ENCODE results near the gene FAM184B. TPM values are rescaled to one million over a fixed set of nuclear protein-coding genes. Genes with fewer than 3 reads are reported as not detected.

FAM184B gene
- total RNA-seq, 2 donors from 2014 or later = 0.07 TPM; not detected in 1

GRCh38 chr4:17657849-17658248 lies 123.6 kb downstream of the FAM184B start:
- Histone ChIP-seq H3K9ac (ENCODE audit: extremely low read depth, low read length, poor library complexity, severe bottlenecking) (no peak overlapping the region), H3K27ac (ENCODE audit: low read depth, low read length) (no peak overlapping the region), H3K36me3 (ENCODE audit: control insufficient read depth, insufficient read depth, low read length) (no peaks in the 10 kb centered on the region), H3K4me1 (ENCODE audit: control insufficient read depth, insufficient read depth, low read length) (no peaks in the 10 kb centered on the region), H3K4me3 (ENCODE audit: low read length) (no peak overlapping the region), H3K27me3 (ENCODE audit: control insufficient read depth, insufficient read depth, low read length, poor library complexity, severe bottlenecking) (no peaks in the 10 kb centered on the region), H3K9me3 (ENCODE audit: control insufficient read depth, low read length) (no peaks in the 10 kb centered on the region)
- Mint-ChIP-seq H3K9me3 (no peaks in the 10 kb centered on the region), H3K4me3 (no peak overlapping the region), H3K27ac (no peak overlapping the region), H3K36me3 (ENCODE audit: low read depth) (no peaks in the 10 kb centered on the region), H3K4me1 (no peaks in the 10 kb centered on the region), H3K27me3 (ENCODE audit: insufficient read depth) (no peaks in the 10 kb centered on the region)
- WGBS, 2 experiments (ENCODE audit: insufficient coverage in 1 of 2, insufficient read length in 1 of 2) = 89 to 91% methylated on average over 7 to 9 of the region's 9 CpGs
- TF ChIP-seq CTCF (conservative IDR thresholded peaks at IDR 0.05) = no peak
- no peak for DNase-seq

- no peaks in the 10 kb centered on the region for H3K36me3 ChIP-seq (ENCODE audit: control insufficient read depth, insufficient read depth, low read length)
- H3K27me3 ChIP-seq (ENCODE audit: control insufficient read depth, insufficient read depth, low read length, poor library complexity, severe bottlenecking) = no peaks in the 10 kb centered on the region
- Mint-ChIP-seq H3K27ac (no peak overlapping the region), H3K27me3 (ENCODE audit: insufficient read depth) (no peaks in the 10 kb centered on the region), H3K4me1 (no peaks in the 10 kb centered on the region), H3K9me3 (no peaks in the 10 kb centered on the region), H3K4me3 (no peak overlapping the region), H3K36me3 (ENCODE audit: low read depth) (no peaks in the 10 kb centered on the region)
- no peaks in the 10 kb centered on the region for H3K9me3 ChIP-seq (ENCODE audit: control insufficient read depth, low read length)
- no peak overlapping the region for H3K27ac ChIP-seq (ENCODE audit: low read depth, low read length)
- no peak for TF ChIP-seq CTCF (conservative IDR thresholded peaks at IDR 0.05)
- DNase-seq = no peak
- 83 to 87% methylated on average over 1 of the region's 1 CpG for WGBS, 2 experiments (ENCODE audit: insufficient coverage in 1 of 2, insufficient read length in 1 of 2)
- no peak overlapping the region for H3K4me3 ChIP-seq (ENCODE audit: low read length)
- no peak overlapping the region for H3K9ac ChIP-seq (ENCODE audit: extremely low read depth, low read length, poor library complexity, severe bottlenecking)
- H3K4me1 ChIP-seq (ENCODE audit: control insufficient read depth, insufficient read depth, low read length) = no peaks in the 10 kb centered on the region
Measured at GRCh38 chr4:17657090-17657489, 124.3 kb downstream of the FAM184B start.

GRCh38 chr4:17654701-17655100 lies 126.7 kb downstream of the FAM184B start:
- WGBS, 2 experiments (ENCODE audit: insufficient coverage in 1 of 2, insufficient read length in 1 of 2) = 86 to 89% methylated on average over 7 to 8 of the region's 8 CpGs
- H3K4me1 ChIP-seq (ENCODE audit: control insufficient read depth, insufficient read depth, low read length) = no peaks in the 10 kb centered on the region
- no peak overlapping the region for H3K9ac ChIP-seq (ENCODE audit: extremely low read depth, low read length, poor library complexity, severe bottlenecking)
- no peaks in the 10 kb centered on the region for H3K4me1 Mint-ChIP-seq
- no peak overlapping the region for H3K27ac ChIP-seq (ENCODE audit: low read depth, low read length)
- no peak for TF ChIP-seq CTCF (conservative IDR thresholded peaks at IDR 0.05)
- H3K27ac Mint-ChIP-seq = no peak overlapping the region
- no peak overlapping the region for H3K4me3 ChIP-seq (ENCODE audit: low read length)
- no peaks in the 10 kb centered on the region for H3K36me3 ChIP-seq (ENCODE audit: control insufficient read depth, insufficient read depth, low read length)
- no peak for DNase-seq
- H3K4me3 Mint-ChIP-seq = no peak overlapping the region
- H3K9me3 Mint-ChIP-seq = no peaks in the 10 kb centered on the region
- no peaks in the 10 kb centered on the region for H3K36me3 Mint-ChIP-seq (ENCODE audit: low read depth)
- no peaks in the 10 kb centered on the region for H3K27me3 ChIP-seq (ENCODE audit: control insufficient read depth, insufficient read depth, low read length, poor library complexity, severe bottlenecking)
- H3K9me3 ChIP-seq (ENCODE audit: control insufficient read depth, low read length) = no peaks in the 10 kb centered on the region
- peaks cover 4% of the 10 kb centered on the region for H3K27me3 Mint-ChIP-seq (ENCODE audit: insufficient read depth)
